Body of pancreas (tissue), 4 donors: ENCODE results near the gene RANBP3.

Source experiments
- CTCF ChIP-seq, 7 experiments: fragments of 450-650 bp in 4 of 7; fragments of 200-600 bp in 3 of 7; sonication (generic) in 3 of 7; IDR thresholded peaks; one replicate each; pipeline ENCODE4 v1.5.1; 2016 to 2019; ENCODE audit warnings: antibody characterized with exemption in 7 of 7
- POLR2A ChIP-seq, 3 donors: fragments of 450-650 bp; IDR thresholded peaks; one replicate each; pipeline ENCODE4 v1.6.1; 2016; ENCODE audit warnings: antibody characterized with exemption in 3 of 3, mild to moderate bottlenecking in 2 of 3

GRCh38 chr19:5954293-5954692 lies 23.6 kb downstream of the RANBP3 start:
- TF ChIP-seq CTCF (IDR thresholded peaks at IDR 0.05) (no peak), POLR2A (IDR thresholded peaks at IDR 0.05) (no peak)
